GM12891 (cell line): Measurements from ENCODE around the gene ZNF532.

Source experiments
- PAX5 ChIP-seq: IDR thresholded peaks from 2 replicates; pipeline ENCODE4 v1.6.1; 2011; ENCODE audit warnings: low read length, moderate library complexity, mild to moderate bottlenecking; ENCODE audit not compliant: insufficient read depth, severe bottlenecking
- POLR2A ChIP-seq: IDR thresholded peaks from 2 replicates; pipeline ENCODE4 v1.6.1; 2011; ENCODE audit warnings: low read depth, low read length, control low read depth
- POLR2AphosphoS5 ChIP-seq: IDR thresholded peaks from 2 replicates; pipeline ENCODE4 v1.6.1; 2011; ENCODE audit warnings: low read depth, low read length, control low read depth
- POU2F2 ChIP-seq: IDR thresholded peaks from 2 replicates; pipeline ENCODE4 v1.6.1; 2011; ENCODE audit warnings: low read depth, mild to moderate bottlenecking, control low read depth, low read length, moderate library complexity
- TAF1 ChIP-seq: IDR thresholded peaks from 2 replicates; pipeline ENCODE4 v1.6.1; 2011; ENCODE audit warnings: low read depth, low read length, control low read depth

GRCh38 chr18:59035591-59035990, 170.9 kb downstream of the ZNF532 start:
- TF ChIP-seq POLR2AphosphoS5 (no peak), POU2F2 (no peak), POLR2A (no peak), PAX5 (no peak), TAF1 (no peak)
